Bronchial epithelial cell (primary cell): Measurements from ENCODE around the gene CDC37. TPM values are rescaled to one million over a fixed set of nuclear protein-coding genes. Genes with fewer than 3 reads are reported as not detected.

Experiments
- DNase-seq: peaks from one replicate; pipeline ENCODE4 v3.0.0-alpha.2; 2010; ENCODE audit warnings: low read depth
- FAIRE-seq: peaks from 2 replicates; lab custom pipeline; 2011; peaks lifted over from hg19 to GRCh38; lab: Jason Lieb, UNC
- H3K27me3 ChIP-seq: 2 replicates; pipeline ENCODE4 v1.5.1; 2011; ENCODE audit warnings: low read length; ENCODE audit not compliant: control insufficient read depth, insufficient read depth
- H3K36me3 ChIP-seq: 2 replicates; pipeline ENCODE4 v1.5.1; 2011; ENCODE audit warnings: low read length; ENCODE audit not compliant: control insufficient read depth, insufficient read depth
- H3K4me3 ChIP-seq: 2 replicates; pipeline ENCODE4 v1.5.1; 2011; ENCODE audit warnings: mild to moderate bottlenecking, low read depth, low read length, control low read depth
- total RNA-seq: library from RNA; depleted of rRNA; stranded (reverse); fragments of >200 nt; gene quantifications from 2 replicates; pipeline ENCODE4 v1.2.1, GENCODE V29; 2014
- TF ChIP-seq, protein P1 (sequence below): IDR thresholded peaks from 2 replicates; pipeline ENCODE4 v1.5.1; 2011; ENCODE audit warnings: mild to moderate bottlenecking, moderate library complexity, low read length, control low read depth, inconsistent platforms; ENCODE audit not compliant: insufficient read depth, severe bottlenecking

CDC37 gene
- total RNA-seq, 1 donor from 2014 or later, result 195 TPM

DNA sequence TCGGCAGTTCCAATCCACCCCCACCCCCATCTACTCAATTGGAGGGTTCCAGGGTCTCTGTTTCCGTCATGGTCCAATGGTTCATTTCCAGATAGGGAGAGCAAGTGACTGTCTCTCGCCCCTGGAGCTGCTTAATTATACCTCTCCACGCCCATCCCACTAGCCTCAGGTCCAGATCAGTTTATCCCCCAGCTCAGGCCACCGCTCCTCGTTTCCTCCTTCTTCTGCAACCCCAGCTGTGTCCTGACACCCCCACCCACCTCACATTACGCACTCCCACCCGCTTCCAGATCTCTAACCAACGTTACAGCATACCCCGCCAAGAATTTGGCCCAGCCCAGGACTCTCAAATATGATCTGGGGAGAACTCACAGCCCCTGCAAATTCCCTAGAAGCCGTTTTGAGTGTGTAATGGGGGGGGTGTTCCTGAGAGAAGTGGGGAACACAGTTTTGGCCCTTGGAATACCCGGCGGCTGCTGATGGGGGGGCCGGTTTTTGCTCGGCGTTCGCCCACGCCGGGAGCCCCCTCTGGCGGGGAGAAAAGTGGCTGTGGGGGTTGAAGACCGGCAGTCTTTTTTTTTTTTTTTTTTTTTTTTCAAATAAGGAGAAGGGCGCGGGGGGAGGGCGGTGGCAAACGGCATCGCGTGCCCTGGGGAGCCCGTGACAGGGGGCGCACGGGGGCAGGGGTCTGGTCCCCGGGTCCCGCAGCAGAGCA, 15.3 kb upstream of the CDC37 start:
- DNase-seq (no peak), FAIRE-seq (no peak)
- Histone ChIP-seq H3K27me3 (peaks cover 25% of the 10 kb centered on the region), H3K4me3 (no peak overlapping the region), H3K36me3 (no peaks in the 10 kb centered on the region)
- TF ChIP-seq, protein P1, sequence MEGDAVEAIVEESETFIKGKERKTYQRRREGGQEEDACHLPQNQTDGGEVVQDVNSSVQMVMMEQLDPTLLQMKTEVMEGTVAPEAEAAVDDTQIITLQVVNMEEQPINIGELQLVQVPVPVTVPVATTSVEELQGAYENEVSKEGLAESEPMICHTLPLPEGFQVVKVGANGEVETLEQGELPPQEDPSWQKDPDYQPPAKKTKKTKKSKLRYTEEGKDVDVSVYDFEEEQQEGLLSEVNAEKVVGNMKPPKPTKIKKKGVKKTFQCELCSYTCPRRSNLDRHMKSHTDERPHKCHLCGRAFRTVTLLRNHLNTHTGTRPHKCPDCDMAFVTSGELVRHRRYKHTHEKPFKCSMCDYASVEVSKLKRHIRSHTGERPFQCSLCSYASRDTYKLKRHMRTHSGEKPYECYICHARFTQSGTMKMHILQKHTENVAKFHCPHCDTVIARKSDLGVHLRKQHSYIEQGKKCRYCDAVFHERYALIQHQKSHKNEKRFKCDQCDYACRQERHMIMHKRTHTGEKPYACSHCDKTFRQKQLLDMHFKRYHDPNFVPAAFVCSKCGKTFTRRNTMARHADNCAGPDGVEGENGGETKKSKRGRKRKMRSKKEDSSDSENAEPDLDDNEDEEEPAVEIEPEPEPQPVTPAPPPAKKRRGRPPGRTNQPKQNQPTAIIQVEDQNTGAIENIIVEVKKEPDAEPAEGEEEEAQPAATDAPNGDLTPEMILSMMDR, result no peak

DNA sequence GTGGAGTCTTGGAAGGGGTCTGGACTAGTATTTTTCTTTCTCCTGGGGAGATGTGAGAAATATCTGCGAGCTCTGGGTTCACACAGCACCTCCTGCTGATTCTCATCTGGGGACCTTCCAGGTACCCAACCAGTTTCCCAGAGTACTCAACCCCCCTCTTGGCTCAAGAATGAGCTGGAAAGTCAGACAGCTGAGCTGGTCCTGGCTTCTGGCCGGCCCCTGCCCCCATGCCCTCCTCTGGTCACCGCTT, 14.8 kb upstream of the CDC37 start:
- FAIRE-seq, result no peak
- Histone ChIP-seq H3K36me3 (no peaks in the 10 kb centered on the region), H3K4me3 (no peak overlapping the region), H3K27me3 (peaks cover 25% of the 10 kb centered on the region)
- no peak for DNase-seq
- TF ChIP-seq, protein P1, result peak; percentile 1

DNA sequence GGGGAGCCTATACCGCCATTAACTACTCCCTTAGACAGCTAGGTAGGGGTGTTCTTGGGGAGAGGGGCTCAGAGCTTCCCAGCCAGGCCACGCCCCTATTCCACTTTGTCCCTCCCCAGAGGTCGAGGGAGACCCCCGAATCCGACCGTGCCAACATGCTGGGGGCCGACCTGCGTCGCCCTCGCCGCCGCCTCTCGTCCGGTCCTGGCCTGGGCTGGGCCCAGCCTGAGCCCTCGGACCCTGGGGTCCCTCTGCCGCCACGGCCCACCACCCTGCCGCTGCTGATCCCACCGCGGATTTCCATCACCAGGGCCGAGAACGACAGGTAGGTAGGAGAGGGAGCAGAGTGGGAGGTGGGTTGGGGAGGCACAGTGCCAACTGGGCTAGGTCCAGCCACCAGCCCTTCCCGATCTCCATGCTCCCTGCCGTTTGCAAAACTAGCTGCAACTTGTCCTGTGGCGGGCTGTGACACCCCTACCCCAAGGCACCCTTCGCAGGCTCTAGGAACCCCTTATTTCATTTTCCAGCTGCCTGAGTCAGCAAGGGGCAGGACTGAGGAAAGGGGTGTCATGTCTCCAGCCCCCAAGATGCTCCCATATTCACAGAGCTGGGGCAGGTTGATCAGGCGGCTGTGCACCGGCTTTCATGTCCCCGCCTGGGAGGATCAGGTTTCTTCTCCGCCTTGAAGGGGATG, 14.3 kb upstream of the CDC37 start:
- H3K27me3 ChIP-seq, result peaks cover 25% of the 10 kb centered on the region
- no peak for DNase-seq
- TF ChIP-seq, protein P1, result no peak
- no peaks in the 10 kb centered on the region for H3K36me3 ChIP-seq
- no peak overlapping the region for H3K4me3 ChIP-seq
- FAIRE-seq, result no peak

DNA sequence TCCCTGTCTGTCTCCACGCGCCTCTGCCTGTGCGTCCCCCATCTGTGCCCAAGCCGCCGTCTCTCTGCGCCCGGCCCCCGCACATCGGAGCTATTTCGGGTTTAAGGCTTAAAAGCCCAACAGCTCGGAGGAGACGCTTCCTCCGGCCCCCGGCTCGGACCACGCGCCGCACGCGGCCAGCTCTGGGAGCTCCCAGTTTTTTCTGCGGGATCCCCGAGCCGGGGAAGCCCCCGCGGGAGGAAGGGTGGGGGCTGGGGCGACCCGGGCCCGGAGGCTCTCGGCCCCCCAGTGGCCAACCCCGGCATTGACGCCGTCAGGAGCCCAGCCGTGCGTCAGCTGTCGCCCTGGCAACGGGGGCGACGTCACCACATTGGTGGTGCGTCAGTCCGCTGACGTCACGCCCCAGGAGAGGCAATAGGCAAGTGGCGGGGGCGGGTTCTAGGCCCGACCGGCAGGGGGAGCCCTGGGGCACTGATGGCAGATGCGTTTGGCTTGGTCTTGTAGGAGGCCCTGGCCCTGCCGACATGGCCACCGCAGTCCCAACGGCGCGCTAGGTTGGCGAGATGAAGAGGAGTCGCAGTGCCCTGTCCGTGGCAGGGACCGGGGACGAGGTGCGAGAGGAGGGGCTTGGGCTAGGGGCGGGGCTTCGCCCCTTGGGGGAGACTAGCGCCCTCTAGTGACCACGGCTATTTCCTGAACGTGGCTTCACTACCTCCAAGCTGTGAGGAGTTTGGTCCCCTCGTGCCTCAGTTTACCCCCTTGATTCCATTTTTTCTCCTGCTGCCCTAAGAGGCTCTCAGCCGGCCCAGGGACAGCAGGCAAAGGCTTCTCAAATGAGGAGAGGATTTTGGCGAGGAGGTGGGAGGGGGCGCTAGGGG, 13.3 kb upstream of the CDC37 start:
- DNase-seq, result peak; percentile 40
- peaks cover 22% of the 10 kb centered on the region for H3K27me3 ChIP-seq

DNA sequence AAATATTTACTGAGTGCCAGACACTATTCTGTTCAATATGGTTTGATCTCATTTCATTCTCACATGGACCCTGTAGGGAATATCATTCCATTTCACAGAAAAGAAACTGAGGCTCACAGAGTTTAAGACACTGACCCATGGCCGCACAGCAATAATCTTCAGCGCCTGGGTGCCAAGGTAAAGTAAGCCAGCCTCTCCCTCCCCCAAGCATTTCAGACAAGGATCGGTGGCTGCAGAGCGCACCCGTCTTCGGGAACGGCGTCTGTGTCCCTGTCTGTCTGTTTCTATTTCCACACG, 12.7 kb upstream of the CDC37 start:
- no peaks in the 10 kb centered on the region for H3K36me3 ChIP-seq
- FAIRE-seq, result no peak

More for the DNA sequence above, 13.3 kb upstream of the CDC37 start:
- Histone ChIP-seq H3K36me3 (no peaks in the 10 kb centered on the region), H3K4me3 (peak overlapping the region; percentile 46)
- TF ChIP-seq, protein P1, result peak; percentile 81
- FAIRE-seq, result no peak

More for the DNA sequence above, 12.7 kb upstream of the CDC37 start:
- TF ChIP-seq, protein P1, result no peak
- H3K27me3 ChIP-seq, result peaks cover 16% of the 10 kb centered on the region
- DNase-seq, result no peak
- peak overlapping the region; percentile 46 for H3K4me3 ChIP-seq
